Endodermal cell (in vitro differentiated cells): ENCODE results near the gene SMPD3. TPM values are rescaled to one million over a fixed set of nuclear protein-coding genes. Genes with fewer than 3 reads are reported as not detected.

Experiments
- DNase-seq: peaks from one replicate; pipeline ENCODE4 v3.0.0-alpha.2; 2017
- H3K27ac ChIP-seq: 2 replicates; pipeline ENCODE4 v1.5.1; 2013; ENCODE audit warnings: mild to moderate bottlenecking, low read depth, low read length, moderate library complexity
- H3K27me3 ChIP-seq: 2 replicates; pipeline ENCODE4 v1.6.1; 2013; ENCODE audit warnings: mild to moderate bottlenecking, low read length, moderate library complexity; ENCODE audit not compliant: insufficient read depth, control insufficient read depth, poor library complexity, severe bottlenecking
- H3K36me3 ChIP-seq: 2 replicates; pipeline ENCODE4 v1.7.0; 2013; ENCODE audit warnings: mild to moderate bottlenecking, low read length, moderate library complexity; ENCODE audit not compliant: control insufficient read depth, insufficient read depth
- H3K4me1 ChIP-seq: one replicate; pipeline ENCODE4 v1.7.0; 2013; ENCODE audit warnings: low read length; ENCODE audit not compliant: control insufficient read depth, insufficient read depth
- H3K4me3 ChIP-seq: 2 replicates; pipeline ENCODE4 v1.5.1; 2013; ENCODE audit warnings: mild to moderate bottlenecking, low read length, moderate library complexity
- H3K9ac ChIP-seq: 2 replicates; pipeline ENCODE4 v1.6.1; 2013; ENCODE audit warnings: mild to moderate bottlenecking, low read length, moderate library complexity; ENCODE audit not compliant: poor library complexity, severe bottlenecking; ENCODE audit errors: extremely low read depth
- H3K9me3 ChIP-seq: 2 replicates; pipeline ENCODE4 v1.6.1; 2013; ENCODE audit warnings: mild to moderate bottlenecking, low read length, moderate library complexity; ENCODE audit not compliant: control insufficient read depth
- H3K27ac Mint-ChIP-seq: 2 replicates; pipeline ENCODE4 v1.8.0; 2020; ENCODE audit warnings: mixed read lengths
- H3K27me3 Mint-ChIP-seq: 2 replicates; pipeline ENCODE4 v1.8.0; 2021; ENCODE audit warnings: mild to moderate bottlenecking, mixed read lengths; ENCODE audit not compliant: insufficient read depth
- H3K36me3 Mint-ChIP-seq: 2 replicates; pipeline ENCODE4 v1.8.0; 2020; ENCODE audit warnings: low read depth, mixed read lengths
- H3K4me1 Mint-ChIP-seq: 2 replicates; pipeline ENCODE4 v1.8.0; 2020; ENCODE audit warnings: mixed read lengths
- H3K4me3 Mint-ChIP-seq: 2 replicates; pipeline ENCODE4 v1.8.0; 2020; ENCODE audit warnings: mild to moderate bottlenecking, moderate library complexity, mixed read lengths
- H3K9me3 Mint-ChIP-seq: 2 replicates; pipeline ENCODE4 v1.8.0; 2020; ENCODE audit warnings: mild to moderate bottlenecking, mixed read lengths
- WGBS, 2 experiments: methylation state at CpG; one replicate each; pipeline versions ENCODE4 v1.1.5 to v1.1.7; 2013; ENCODE audit warnings: missing lambda C conversion rate in 2 of 2, mixed read lengths in 1 of 2; ENCODE audit not compliant: insufficient coverage in 1 of 2, insufficient read length in 1 of 2; 5-methylcytosine and 5-hydroxymethylcytosine counted together
- total RNA-seq, 2 donors: library from RNA; stranded (reverse); fragmentation: NEBNext Ultra II Directional in 1 of 2; extraction: Animal tissue kit (Norgen Biotek cat#: 25700) in 1 of 2; gene quantifications; 2 replicates in 1 of 2; 3 replicates in 1 of 2; pipeline ENCODE4 v1.2.1, GENCODE V29; 2021
- TF ChIP-seq, protein P1 (sequence below): fragments of 200-600 bp; sonication (generic); conservative IDR thresholded peaks from 2 replicates; pipeline ENCODE4 v1.5.0; 2021; ENCODE audit warnings: antibody characterized with exemption, mild to moderate bottlenecking

The SMPD3 gene
- total RNA-seq, 2 donors from 2014 or later = 0.07 TPM; not detected in 1

DNA sequence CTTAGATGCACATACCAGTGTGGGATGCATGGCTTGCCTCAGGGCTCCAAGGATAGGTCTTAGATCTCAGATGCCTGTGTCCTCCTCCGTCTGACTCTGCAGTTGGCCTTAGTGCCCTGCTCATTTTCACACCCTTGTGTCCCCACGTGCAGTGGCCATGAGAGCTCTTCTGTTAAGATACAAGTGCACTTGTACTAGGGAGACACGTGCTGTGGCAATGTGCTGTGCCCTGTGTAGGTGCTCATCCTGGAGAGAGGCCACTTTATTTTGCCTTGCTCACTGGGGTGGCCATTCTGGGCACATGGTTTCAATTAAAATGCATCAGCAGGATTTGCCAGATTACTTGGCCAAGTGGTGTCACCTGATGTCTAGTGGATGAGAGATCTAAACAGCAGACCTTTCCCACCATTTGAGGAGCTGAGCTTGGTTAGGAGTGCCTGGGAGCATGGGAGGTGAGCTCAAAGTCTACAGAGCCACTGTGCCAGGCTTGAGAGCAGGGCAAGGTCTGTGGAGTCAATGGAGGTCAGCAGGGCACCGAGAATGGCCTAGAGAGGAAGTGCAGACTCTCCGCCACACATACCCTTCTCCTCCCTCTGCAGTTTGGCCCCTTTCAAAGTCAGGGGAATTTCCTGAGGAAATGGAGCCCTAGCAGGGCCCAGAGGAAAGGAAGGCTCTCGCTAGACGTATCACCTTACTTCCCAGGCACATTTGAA is 25.2 kb upstream of the SMPD3 start:
- no peaks in the 10 kb centered on the region for H3K36me3 Mint-ChIP-seq
- no peak overlapping the region for H3K27ac Mint-ChIP-seq
- 92 to 94% methylated on average over 4 to 6 of the region's 7 CpGs for whole genome bisulfite sequencing, 2 experiments
- peaks cover 10% of the 10 kb centered on the region for H3K9me3 Mint-ChIP-seq
- no peaks in the 10 kb centered on the region for H3K27me3 ChIP-seq
- no peaks in the 10 kb centered on the region for H3K27me3 Mint-ChIP-seq
- H3K4me3 ChIP-seq = no peak overlapping the region
- H3K9ac ChIP-seq = no peak overlapping the region
- H3K4me3 Mint-ChIP-seq = no peak overlapping the region
- H3K27ac ChIP-seq = no peak overlapping the region
- TF ChIP-seq, protein P1, sequence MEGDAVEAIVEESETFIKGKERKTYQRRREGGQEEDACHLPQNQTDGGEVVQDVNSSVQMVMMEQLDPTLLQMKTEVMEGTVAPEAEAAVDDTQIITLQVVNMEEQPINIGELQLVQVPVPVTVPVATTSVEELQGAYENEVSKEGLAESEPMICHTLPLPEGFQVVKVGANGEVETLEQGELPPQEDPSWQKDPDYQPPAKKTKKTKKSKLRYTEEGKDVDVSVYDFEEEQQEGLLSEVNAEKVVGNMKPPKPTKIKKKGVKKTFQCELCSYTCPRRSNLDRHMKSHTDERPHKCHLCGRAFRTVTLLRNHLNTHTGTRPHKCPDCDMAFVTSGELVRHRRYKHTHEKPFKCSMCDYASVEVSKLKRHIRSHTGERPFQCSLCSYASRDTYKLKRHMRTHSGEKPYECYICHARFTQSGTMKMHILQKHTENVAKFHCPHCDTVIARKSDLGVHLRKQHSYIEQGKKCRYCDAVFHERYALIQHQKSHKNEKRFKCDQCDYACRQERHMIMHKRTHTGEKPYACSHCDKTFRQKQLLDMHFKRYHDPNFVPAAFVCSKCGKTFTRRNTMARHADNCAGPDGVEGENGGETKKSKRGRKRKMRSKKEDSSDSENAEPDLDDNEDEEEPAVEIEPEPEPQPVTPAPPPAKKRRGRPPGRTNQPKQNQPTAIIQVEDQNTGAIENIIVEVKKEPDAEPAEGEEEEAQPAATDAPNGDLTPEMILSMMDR = no peak
- no peaks in the 10 kb centered on the region for H3K9me3 ChIP-seq
- H3K4me1 ChIP-seq = no peaks in the 10 kb centered on the region
- H3K36me3 ChIP-seq = no peaks in the 10 kb centered on the region
- peaks cover 6% of the 10 kb centered on the region for H3K4me1 Mint-ChIP-seq
- DNase-seq = no peak

DNA sequence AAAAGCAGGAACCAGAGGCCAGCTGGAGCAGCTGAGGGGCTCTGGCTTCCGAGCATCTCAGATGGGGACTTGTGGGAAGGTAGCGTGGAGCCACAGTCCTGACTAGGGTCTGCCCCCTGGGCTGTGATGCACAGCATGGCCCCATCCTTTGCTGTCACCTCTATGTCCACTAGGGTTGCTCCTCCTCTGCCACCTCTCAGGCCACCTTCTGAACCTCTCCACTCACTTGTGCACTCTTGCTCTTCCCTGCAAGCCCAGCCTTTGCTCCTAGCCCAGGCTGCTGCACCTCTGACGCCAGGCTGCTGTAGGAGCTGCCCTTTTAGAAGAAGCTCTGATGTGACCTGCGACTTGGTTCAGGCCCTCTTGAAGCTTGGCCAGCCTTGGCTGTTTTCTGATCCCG is 24.3 kb upstream of the SMPD3 start:
- H3K9me3 Mint-ChIP-seq = peaks cover 5% of the 10 kb centered on the region
- Histone ChIP-seq H3K36me3 (no peaks in the 10 kb centered on the region), H3K9me3 (no peaks in the 10 kb centered on the region), H3K27ac (no peak overlapping the region), H3K4me3 (no peak overlapping the region), H3K9ac (no peak overlapping the region), H3K4me1 (no peaks in the 10 kb centered on the region), H3K27me3 (no peaks in the 10 kb centered on the region)
- TF ChIP-seq, protein P1 = no peak
- H3K27me3 Mint-ChIP-seq = no peaks in the 10 kb centered on the region
- DNase-seq = peak; percentile 25
- H3K27ac Mint-ChIP-seq = no peak overlapping the region
- 90 to 93% methylated on average over 3 to 5 of the region's 5 CpGs for WGBS, 2 experiments
- no peak overlapping the region for H3K4me3 Mint-ChIP-seq
- no peaks in the 10 kb centered on the region for H3K36me3 Mint-ChIP-seq
- peaks cover 6% of the 10 kb centered on the region for H3K4me1 Mint-ChIP-seq

DNA sequence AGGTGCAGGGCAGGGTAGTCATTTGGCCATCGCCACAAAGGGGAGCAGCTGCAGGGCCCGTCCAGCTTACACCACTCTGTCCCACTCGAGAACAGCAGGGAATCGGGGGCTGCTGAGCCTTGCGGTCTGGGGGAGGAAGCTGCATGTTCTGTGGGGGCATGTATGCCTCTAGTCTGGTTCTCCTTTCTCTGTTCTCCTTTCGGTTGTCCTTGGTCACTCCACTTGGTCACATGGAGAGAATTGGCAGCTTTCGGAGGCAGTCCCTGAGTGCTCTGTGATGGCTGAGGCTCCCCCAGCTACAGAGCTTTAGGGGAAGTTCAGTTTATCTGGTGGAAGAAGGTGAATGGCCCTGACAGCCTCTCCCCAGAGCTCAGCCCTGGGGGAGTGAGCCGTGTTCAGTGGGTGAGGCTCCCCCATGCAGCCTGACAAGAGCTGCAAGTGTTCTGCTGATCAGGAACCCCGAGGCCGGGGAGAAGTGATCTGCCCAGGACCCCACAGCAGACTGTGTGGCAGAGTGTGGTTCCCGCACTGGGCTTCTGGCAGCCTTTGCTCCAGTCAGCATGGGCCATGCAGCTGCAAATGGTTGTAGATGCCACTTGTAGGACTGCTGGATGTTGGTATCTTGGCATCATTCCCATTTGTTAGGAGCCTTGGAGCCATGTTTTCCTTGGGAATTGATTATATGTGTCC is 22.3 kb upstream of the SMPD3 start:
- Mint-ChIP-seq H3K36me3 (no peaks in the 10 kb centered on the region), H3K27me3 (peaks cover 2% of the 10 kb centered on the region), H3K4me3 (no peak overlapping the region), H3K4me1 (peaks cover 6% of the 10 kb centered on the region), H3K9me3 (no peaks in the 10 kb centered on the region), H3K27ac (no peak overlapping the region)
- H3K9ac ChIP-seq = no peak overlapping the region
- WGBS, 2 experiments = 88 to 90% methylated on average over 7 to 11 of the region's 11 CpGs
- H3K27ac ChIP-seq = no peak overlapping the region
- TF ChIP-seq, protein P1 = no peak
- H3K4me1 ChIP-seq = no peaks in the 10 kb centered on the region
- no peaks in the 10 kb centered on the region for H3K36me3 ChIP-seq
- no peaks in the 10 kb centered on the region for H3K9me3 ChIP-seq
- DNase-seq = peak; percentile 40
- H3K27me3 ChIP-seq = no peaks in the 10 kb centered on the region
- H3K4me3 ChIP-seq = no peak overlapping the region
